Neural progenitor cell (in vitro differentiated cells): Measurements from ENCODE around the gene PROSER1.

Experiments used
- CTCF ChIP-seq: fragments of 200-600 bp; sonication (generic); IDR thresholded peaks from 2 replicates; pipeline ENCODE4 v1.5.1; 2017; ENCODE audit warnings: antibody characterized with exemption, mild to moderate bottlenecking
- EZH2 ChIP-seq: fragments of 200-600 bp; sonication (generic); IDR thresholded peaks from 2 replicates; pipeline ENCODE4 v1.6.1; 2017; ENCODE audit warnings: antibody characterized with exemption, mild to moderate bottlenecking, moderate library complexity

GRCh38 chr13:38967446-38967845 lies 70.4 kb downstream of the PROSER1 start:
- TF ChIP-seq CTCF (no peak), EZH2 (no peak)
